ENCODE measurements around the gene SLC4A5.

SLC4A5 gene

DNA sequence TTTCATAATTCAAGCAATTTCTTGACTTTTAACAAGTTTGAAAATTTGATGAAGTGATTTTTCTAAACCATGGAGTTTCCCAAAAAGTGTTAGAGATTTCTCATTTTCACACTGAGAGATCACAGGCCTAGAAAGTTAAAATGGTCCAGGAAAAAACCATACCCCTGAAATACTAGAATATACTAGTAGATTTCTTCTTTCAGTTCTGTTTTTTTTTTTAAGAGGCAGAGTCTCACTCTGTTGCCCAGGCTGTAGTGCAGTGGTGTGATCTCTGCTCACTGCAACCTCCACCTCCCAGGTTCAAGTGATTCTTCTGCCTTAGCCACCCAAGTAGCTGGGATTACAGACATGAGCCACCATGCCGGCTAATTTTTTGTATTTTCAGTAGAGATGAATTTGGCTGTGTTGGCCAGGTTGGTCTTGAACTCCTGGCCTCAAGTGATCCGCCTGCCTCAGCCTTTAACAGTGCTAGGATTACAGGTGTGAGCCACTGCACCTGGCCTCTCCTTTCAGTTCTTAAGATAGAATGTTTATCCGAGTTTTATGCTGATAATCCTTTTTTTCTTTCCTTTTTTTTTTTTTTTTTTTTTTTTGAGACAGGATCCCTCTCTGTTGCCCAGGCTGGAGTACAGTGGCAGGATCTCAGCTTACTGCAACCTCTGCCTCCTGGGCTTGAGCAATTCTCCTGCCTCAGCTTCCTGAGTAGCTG lies 130.4 kb downstream of the SLC4A5 start:
- TF ChIP-seq, protein P1, sequence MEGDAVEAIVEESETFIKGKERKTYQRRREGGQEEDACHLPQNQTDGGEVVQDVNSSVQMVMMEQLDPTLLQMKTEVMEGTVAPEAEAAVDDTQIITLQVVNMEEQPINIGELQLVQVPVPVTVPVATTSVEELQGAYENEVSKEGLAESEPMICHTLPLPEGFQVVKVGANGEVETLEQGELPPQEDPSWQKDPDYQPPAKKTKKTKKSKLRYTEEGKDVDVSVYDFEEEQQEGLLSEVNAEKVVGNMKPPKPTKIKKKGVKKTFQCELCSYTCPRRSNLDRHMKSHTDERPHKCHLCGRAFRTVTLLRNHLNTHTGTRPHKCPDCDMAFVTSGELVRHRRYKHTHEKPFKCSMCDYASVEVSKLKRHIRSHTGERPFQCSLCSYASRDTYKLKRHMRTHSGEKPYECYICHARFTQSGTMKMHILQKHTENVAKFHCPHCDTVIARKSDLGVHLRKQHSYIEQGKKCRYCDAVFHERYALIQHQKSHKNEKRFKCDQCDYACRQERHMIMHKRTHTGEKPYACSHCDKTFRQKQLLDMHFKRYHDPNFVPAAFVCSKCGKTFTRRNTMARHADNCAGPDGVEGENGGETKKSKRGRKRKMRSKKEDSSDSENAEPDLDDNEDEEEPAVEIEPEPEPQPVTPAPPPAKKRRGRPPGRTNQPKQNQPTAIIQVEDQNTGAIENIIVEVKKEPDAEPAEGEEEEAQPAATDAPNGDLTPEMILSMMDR (IDR thresholded peaks at IDR 0.05; ENCODE audit: extremely low read depth, insufficient read depth, missing control alignments): no peak
- in situ Hi-C loops (cut with MboI; ENCODE audit: low pct_unique_long_range_greater_than_20kb, low sequenced_read_pairs, unreplicated experiment): no loop called here
- DNase-seq (ENCODE audit: low spot score): no peak

- TF ChIP-seq, protein P1 (IDR thresholded peaks at IDR 0.05; ENCODE audit: extremely low read depth, insufficient read depth, missing control alignments): no peak
- in situ Hi-C loops (cut with MboI; ENCODE audit: low pct_unique_long_range_greater_than_20kb, low sequenced_read_pairs, unreplicated experiment): no loop called here
- DNase-seq (ENCODE audit: low spot score): peak; percentile 59
Observed at GRCh38 chr2:74206180-74206688, 137.0 kb downstream of the SLC4A5 start.

- in situ Hi-C loops (cut with MboI; ENCODE audit: low pct_unique_long_range_greater_than_20kb, low sequenced_read_pairs, unreplicated experiment): no loop called here
- DNase-seq (ENCODE audit: low spot score): no peak
- TF ChIP-seq, protein P1 (IDR thresholded peaks at IDR 0.05; ENCODE audit: extremely low read depth, insufficient read depth, missing control alignments): no peak
Observed at GRCh38 chr2:74205596-74205995, 137.6 kb downstream of the SLC4A5 start.

- in situ Hi-C loops (cut with MboI; ENCODE audit: low pct_unique_long_range_greater_than_20kb, low sequenced_read_pairs, unreplicated experiment): no loop called here
- DNase-seq (ENCODE audit: low spot score): no peak
- TF ChIP-seq, protein P1 (IDR thresholded peaks at IDR 0.05; ENCODE audit: extremely low read depth, insufficient read depth, missing control alignments): no peak
Observed at GRCh38 chr2:74205113-74205512, 138.1 kb downstream of the SLC4A5 start.

GRCh38 chr2:74204436-74204835 lies 138.8 kb downstream of the SLC4A5 start:
- DNase-seq (ENCODE audit: low spot score): no peak
- in situ Hi-C loops (cut with MboI; ENCODE audit: low pct_unique_long_range_greater_than_20kb, low sequenced_read_pairs, unreplicated experiment): no loop called here
- TF ChIP-seq, protein P1 (IDR thresholded peaks at IDR 0.05; ENCODE audit: extremely low read depth, insufficient read depth, missing control alignments): no peak

GRCh38 chr2:74201596-74201995 lies 141.6 kb downstream of the SLC4A5 start:
- no peak for DNase-seq (ENCODE audit: low spot score)
- in situ Hi-C loops (cut with MboI; ENCODE audit: low pct_unique_long_range_greater_than_20kb, low sequenced_read_pairs, unreplicated experiment): no loop called here
- TF ChIP-seq, protein P1 (IDR thresholded peaks at IDR 0.05; ENCODE audit: extremely low read depth, insufficient read depth, missing control alignments): no peak

Data from GM13977 (cell line).